ENCODE data around the gene SUPV3L1. TPM values are rescaled to one million over a fixed set of nuclear protein-coding genes. Genes with fewer than 3 reads are reported as not detected.

The SUPV3L1 gene
- total RNA-seq, 1 donor from 2014 or later, result 38.0 TPM

DNA sequence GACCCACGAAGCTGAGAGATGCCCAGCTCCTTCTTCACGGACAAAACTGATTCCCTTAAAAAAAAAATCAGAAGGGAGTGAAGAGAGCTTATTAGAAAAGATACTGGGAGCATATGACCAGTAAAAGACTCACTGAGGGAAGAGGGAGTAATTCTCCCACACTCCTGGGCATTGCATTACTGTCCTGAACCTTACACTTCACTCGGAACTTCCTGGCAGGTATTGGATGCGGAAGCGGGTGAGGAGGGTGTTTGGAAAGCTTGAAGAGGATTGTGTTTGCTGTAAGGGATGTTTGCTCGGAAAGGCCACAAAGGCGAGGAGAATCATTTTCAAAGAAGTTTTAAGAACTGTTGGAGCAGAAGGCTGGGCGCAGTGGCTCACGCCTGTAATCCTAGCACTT lies 40.5 kb downstream of the SUPV3L1 start:
- TF ChIP-seq, protein P1, sequence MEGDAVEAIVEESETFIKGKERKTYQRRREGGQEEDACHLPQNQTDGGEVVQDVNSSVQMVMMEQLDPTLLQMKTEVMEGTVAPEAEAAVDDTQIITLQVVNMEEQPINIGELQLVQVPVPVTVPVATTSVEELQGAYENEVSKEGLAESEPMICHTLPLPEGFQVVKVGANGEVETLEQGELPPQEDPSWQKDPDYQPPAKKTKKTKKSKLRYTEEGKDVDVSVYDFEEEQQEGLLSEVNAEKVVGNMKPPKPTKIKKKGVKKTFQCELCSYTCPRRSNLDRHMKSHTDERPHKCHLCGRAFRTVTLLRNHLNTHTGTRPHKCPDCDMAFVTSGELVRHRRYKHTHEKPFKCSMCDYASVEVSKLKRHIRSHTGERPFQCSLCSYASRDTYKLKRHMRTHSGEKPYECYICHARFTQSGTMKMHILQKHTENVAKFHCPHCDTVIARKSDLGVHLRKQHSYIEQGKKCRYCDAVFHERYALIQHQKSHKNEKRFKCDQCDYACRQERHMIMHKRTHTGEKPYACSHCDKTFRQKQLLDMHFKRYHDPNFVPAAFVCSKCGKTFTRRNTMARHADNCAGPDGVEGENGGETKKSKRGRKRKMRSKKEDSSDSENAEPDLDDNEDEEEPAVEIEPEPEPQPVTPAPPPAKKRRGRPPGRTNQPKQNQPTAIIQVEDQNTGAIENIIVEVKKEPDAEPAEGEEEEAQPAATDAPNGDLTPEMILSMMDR (conservative IDR thresholded peaks at IDR 0.05; ENCODE audit: low read depth, low read length), result no peak
- H3K4me3 ChIP-seq (ENCODE audit: low read depth, low read length), result peak overlapping the region; percentile 83
- DNase-seq (ENCODE audit: low read depth), result no peak

DNA sequence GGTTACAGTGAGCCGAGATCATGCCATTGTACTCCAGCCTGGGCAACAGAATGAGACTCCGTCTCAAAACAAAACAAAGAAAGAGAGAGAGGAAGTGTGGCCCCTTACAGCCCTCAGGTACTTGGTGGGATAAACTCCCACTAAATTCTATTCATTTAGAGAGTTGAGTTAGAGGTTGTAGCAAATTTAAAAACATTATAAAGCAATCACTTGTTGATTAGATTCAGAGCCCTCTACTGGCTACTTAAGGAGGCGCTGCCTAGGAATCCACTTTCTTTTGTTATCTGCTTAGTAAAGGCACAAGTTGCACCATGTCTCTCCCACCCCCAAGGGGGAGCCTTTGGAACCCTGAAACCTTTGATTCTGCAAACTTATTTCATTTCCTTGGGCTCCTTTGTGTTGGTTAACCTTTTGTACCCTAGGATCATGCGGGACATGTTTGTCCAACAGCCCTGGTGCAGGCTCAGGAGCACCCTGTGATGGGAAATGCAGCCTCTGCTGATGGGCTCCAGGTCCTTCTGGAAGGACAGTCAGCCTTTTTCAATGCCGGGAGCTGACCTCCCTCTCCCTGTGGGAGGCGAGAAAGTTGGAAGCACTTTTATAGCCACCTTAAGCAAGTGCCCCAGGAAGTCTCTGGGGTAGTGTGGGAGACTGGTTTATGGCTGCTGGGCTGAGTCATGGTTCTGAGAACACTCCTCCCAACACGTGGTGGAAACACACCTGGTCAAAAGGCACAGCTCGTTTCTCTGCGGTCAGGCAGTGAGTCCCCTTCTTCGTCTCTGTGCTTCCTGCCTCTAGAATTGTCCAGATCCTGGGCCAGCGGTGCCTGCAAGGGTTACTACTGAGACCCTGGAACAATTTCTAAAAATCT lies 42.4 kb downstream of the SUPV3L1 start:
- TF ChIP-seq, protein P1 (conservative IDR thresholded peaks at IDR 0.05; ENCODE audit: low read depth, low read length), result peak; percentile 71
- DNase-seq (ENCODE audit: low read depth), result peak; percentile 56
- H3K4me3 ChIP-seq (ENCODE audit: low read depth, low read length), result peak overlapping the region; percentile 83

DNA sequence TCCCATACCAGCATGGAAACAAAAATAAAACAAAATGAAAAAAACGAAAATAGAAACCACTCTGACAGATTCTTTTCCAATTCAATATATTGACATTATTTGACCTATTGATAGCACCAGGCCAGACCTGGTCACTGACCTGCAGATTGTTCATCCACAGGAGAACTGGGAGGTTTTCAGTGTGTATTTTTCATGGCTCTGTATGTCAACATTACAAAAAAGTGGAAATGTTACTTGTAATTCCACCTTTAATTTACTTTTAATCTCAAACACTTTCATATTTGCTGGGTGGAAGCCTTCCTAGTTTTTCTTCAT lies 43.0 kb downstream of the SUPV3L1 start:
- H3K4me3 ChIP-seq (ENCODE audit: low read depth, low read length), result peak overlapping the region; percentile 83
- no peak for DNase-seq (ENCODE audit: low read depth)
- TF ChIP-seq, protein P1 (conservative IDR thresholded peaks at IDR 0.05; ENCODE audit: low read depth, low read length), result no peak

DNA sequence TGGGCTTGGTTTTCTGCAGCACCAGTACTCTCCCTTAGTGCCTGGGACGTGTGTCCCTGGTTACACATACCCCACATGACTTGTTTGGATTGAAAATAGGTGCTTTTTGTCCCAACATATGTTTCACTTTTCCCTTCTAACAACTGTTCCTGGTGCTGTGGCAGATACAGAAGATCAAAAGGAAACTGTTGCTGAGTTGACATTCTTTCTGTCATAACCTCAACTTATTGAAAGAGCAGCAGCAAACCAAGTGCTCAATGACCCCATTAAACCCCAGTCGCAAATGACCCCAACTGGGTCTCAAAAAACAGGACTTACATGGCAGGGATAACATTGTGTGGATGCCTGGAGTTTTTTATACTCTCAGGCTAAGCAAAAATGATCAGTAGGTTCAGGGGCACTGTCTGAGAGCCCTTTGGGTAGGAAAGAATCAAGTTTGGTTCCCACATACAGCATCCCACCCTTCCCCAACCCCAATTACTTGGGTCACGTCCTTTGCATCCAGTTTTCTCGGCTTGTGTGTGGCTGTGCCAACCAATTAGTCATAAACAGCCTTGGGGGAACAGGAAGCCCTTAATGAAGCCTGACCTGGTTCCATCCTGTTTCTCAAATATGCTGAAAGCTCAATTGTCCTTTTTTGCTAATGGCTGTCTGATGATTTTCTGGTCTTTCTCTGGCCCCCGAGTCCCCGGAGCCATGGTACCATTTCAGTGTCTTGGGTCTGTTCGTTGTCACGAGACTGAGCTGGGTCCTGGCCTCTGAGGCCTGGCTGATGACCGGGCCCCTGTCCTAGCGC lies 45.0 kb downstream of the SUPV3L1 start:
- DNase-seq (ENCODE audit: low read depth), result no peak
- TF ChIP-seq, protein P1 (conservative IDR thresholded peaks at IDR 0.05; ENCODE audit: low read depth, low read length), result no peak
- peak overlapping the region; percentile 0 for H3K4me3 ChIP-seq (ENCODE audit: low read depth, low read length)

DNA sequence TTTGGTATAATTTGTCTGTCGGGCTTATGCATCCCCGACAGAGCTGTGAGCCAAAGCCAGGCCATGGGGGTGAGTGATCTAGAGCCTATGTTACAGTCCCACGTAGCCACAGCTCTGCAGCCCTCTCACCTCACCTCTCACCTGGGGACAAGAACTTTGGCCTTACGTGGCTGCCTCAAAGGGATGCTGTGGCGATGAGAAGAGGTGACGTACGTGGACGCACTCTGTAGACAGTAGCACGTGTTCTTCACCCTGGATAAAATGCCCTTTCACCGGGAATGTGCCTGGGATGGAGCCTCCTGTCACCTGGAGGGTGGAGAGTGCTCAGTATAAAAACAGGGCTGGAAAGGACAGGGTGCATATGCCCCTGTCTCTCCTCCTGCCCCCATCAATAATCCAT lies 45.6 kb downstream of the SUPV3L1 start:
- no peak for DNase-seq (ENCODE audit: low read depth)
- H3K4me3 ChIP-seq (ENCODE audit: low read depth, low read length), result no peak overlapping the region
- TF ChIP-seq, protein P1 (conservative IDR thresholded peaks at IDR 0.05; ENCODE audit: low read depth, low read length), result no peak

DNA sequence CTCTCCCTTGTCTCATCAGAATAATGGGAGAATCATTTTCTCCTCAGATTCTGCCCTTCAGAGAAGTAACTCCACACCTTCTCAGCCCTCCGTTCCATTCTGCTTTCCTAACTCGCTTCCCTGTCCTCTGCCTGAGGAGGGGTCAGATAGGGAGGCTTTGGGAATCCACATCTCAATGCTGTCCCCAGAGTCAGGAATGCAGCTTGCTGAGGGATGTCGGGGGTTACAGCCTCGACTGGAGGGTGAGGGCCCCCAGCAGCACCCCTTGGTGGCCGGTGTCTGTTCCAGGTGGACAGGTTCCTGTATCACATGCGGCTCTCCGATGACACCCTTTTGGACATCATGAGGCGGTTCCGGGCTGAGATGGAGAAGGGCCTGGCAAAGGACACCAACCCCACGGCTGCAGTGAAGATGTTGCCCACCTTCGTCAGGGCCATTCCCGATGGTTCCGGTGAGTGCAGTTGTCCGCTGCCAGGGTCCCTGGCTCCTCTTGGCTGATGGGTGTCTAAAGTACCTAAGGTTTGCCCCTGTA lies 47.0 kb downstream of the SUPV3L1 start:
- no peak overlapping the region for H3K4me3 ChIP-seq (ENCODE audit: low read depth, low read length)
- DNase-seq (ENCODE audit: low read depth), result no peak
- TF ChIP-seq, protein P1 (conservative IDR thresholded peaks at IDR 0.05; ENCODE audit: low read depth, low read length), result no peak
